GM18498 (cell line): ENCODE results near the gene WDR12.
A peak's percentile ranks its signal among the peaks of the same experiment; 100 is the strongest.
"Not testable (repeated sequence)": the region's sequence is repeated elsewhere in the genome, so short reads cannot be mapped to it uniquely, and the experiment has no call there.

Experiments
- ATAC-seq: cut with Tn5 transposase; IDR thresholded peaks from one replicate; pipeline ENCODE4 v1.9.1; 2021; ENCODE audit warnings: mild to moderate bottlenecking, moderate library complexity; ENCODE audit not compliant: unreplicated experiment

WDR12 gene

GRCh38 chr2:202905507-202905906, 6.0 kb downstream of the WDR12 start:
- not testable (repeated sequence) for ATAC-seq

- no peak for ATAC-seq
Observed at GRCh38 chr2:202885190-202885589, 26.3 kb downstream of the WDR12 start.

GRCh38 chr2:202883987-202884675, 27.3 kb downstream of the WDR12 start:
- ATAC-seq, result no peak

GRCh38 chr2:202881570-202881969, 29.9 kb downstream of the WDR12 start:
- ATAC-seq, result no peak

GRCh38 chr2:202877699-202878098, 33.8 kb downstream of the WDR12 start:
- no peak for ATAC-seq

GRCh38 chr2:202871300-202872141, 40.0 kb downstream of the WDR12 start, which contains the start of gene ICA1L:
ICA1L (minus strand) TSS chr2:202871766; CDS start chr2:202829009, 42,757 bp downstream.
- ATAC-seq, result peak; percentile 65

- ATAC-seq, result peak; percentile 74
Observed at GRCh38 chr2:202870431-202871299, 40.8 kb downstream of the WDR12 start.

- no peak for ATAC-seq
Observed at GRCh38 chr2:202861987-202862386, 49.5 kb downstream of the WDR12 start.

GRCh38 chr2:202858601-202859000, 52.9 kb downstream of the WDR12 start:
- ATAC-seq, result no peak

- ATAC-seq, result not testable (repeated sequence)
Observed at GRCh38 chr2:202849343-202849742, 62.1 kb downstream of the WDR12 start.

GRCh38 chr2:202848813-202849212, 62.7 kb downstream of the WDR12 start:
- no peak for ATAC-seq

GRCh38 chr2:202847693-202848524, 63.6 kb downstream of the WDR12 start:
- ATAC-seq, result peak; percentile 79

GRCh38 chr2:202844656-202845055, 66.8 kb downstream of the WDR12 start:
- no peak for ATAC-seq

GRCh38 chr2:202842690-202843089, 68.8 kb downstream of the WDR12 start:
- ATAC-seq, result no peak

- no peak for ATAC-seq
Observed at GRCh38 chr2:202841090-202841867, 70.2 kb downstream of the WDR12 start.

GRCh38 chr2:202831242-202832220, 79.9 kb downstream of the WDR12 start:
- ATAC-seq, result peak; percentile 48

- ATAC-seq, result no peak
Observed at GRCh38 chr2:202824901-202825300, 86.6 kb downstream of the WDR12 start.
